Prostate gland (tissue), 2 donors: ENCODE data around the gene TNFRSF12A. TPM values are rescaled to one million over a fixed set of nuclear protein-coding genes. Genes with fewer than 3 reads are reported as not detected.

Experiments used
- DNase-seq: peaks from one replicate; pipeline ENCODE4 v3.0.0-alpha.2; 2019; ENCODE audit warnings: low spot score
- H3K27ac ChIP-seq, 2 donors: fragments of 200-600 bp; sonication (generic); 2 replicates each; pipeline ENCODE4 v1.5.1; 2017 to 2019
- H3K27me3 ChIP-seq: fragments of 200-600 bp; sonication (generic); replicated peaks from 2 replicates; pipeline ENCODE4 v1.5.1; 2019; ENCODE audit not compliant: insufficient read depth
- H3K36me3 ChIP-seq, 2 donors: fragments of 200-600 bp; sonication (generic); 1 replicate in 1 of 2; 2 replicates in 1 of 2; pipeline versions ENCODE4 v1.5.1 to v1.8.1; 2017 to 2019
- H3K4me1 ChIP-seq: fragments of 200-600 bp; sonication (generic); replicated peaks from 2 replicates; pipeline ENCODE4 v1.5.1; 2019
- H3K4me3 ChIP-seq, 2 donors: fragments of 200-600 bp; sonication (generic); 2 replicates each; pipeline ENCODE4 v1.5.1; 2017 to 2019
- H3K9me3 ChIP-seq: fragments of 200-600 bp; sonication (generic); 2 replicates; pipeline ENCODE4 v1.5.1; 2017
- CTCF ChIP-seq, 4 experiments: fragments of 200-600 bp in 2 of 4; fragments of 450-650 bp in 2 of 4; sonication (generic) in 2 of 4; IDR thresholded peaks; 1 replicate in 3 of 4; 2 replicates in 1 of 4; pipeline ENCODE4 v1.5.1; 2016 to 2019; ENCODE audit warnings: antibody characterized with exemption in 4 of 4, mild to moderate bottlenecking in 2 of 4, moderate library complexity in 2 of 4
- POLR2A ChIP-seq: fragments of 450-650 bp; IDR thresholded peaks from one replicate; pipeline ENCODE4 v1.6.1; 2016; ENCODE audit warnings: antibody characterized with exemption, mild to moderate bottlenecking
- POLR2AphosphoS5 ChIP-seq: sonication (generic); formaldehyde crosslinking; IDR thresholded peaks from one replicate; pipeline ENCODE4 v1.6.1; 2017; ENCODE audit warnings: antibody characterized with exemption
- WGBS: methylation state at CpG from one replicate; pipeline ENCODE4 v1.1.5; 2018; 5-methylcytosine and 5-hydroxymethylcytosine counted together
- intact Hi-C: fragments of 100-400 bp; cut with DNase I; formaldehyde crosslinking; loops from one replicate; pipeline ENCODE4 v1.14.2; 2022
- total RNA-seq, 2 donors: library from RNA; depleted of rRNA; stranded (reverse); fragments of >200 nt; gene quantifications; one replicate each; pipeline ENCODE4 v1.1.0, GENCODE V29; 2016

The TNFRSF12A gene
- total RNA-seq, 2 donors from 2014 or later, result 57.4 to 59.0 TPM

GRCh38 chr16:3022684-3023414, 2.7 kb downstream of the TNFRSF12A start:
- DNase-seq, result no peak
- H3K9me3 ChIP-seq, result no peaks in the 10 kb centered on the region
- TF ChIP-seq POLR2AphosphoS5 (no peak), POLR2A (no peak), CTCF (IDR thresholded peaks at IDR 0.05) (no peak)
- peak overlapping the region; percentile 89 to 94 for H3K27ac ChIP-seq
- H3K36me3 ChIP-seq, result no peaks in the 10 kb centered on the region
- WGBS, result 36% methylated on average over 8 of the region's 8 CpGs
- H3K27me3 ChIP-seq, result no peaks in the 10 kb centered on the region
- peaks cover 22% of the 10 kb centered on the region for H3K4me1 ChIP-seq
- peak overlapping the region; percentile 38 to 63 for H3K4me3 ChIP-seq
- intact Hi-C loops, result no loop called here

- Histone ChIP-seq H3K27ac (peak overlapping the region; percentile 89 to 94), H3K36me3 (no peaks in the 10 kb centered on the region), H3K4me3 (peak overlapping the region; percentile 38 to 63), H3K27me3 (no peaks in the 10 kb centered on the region), H3K9me3 (no peaks in the 10 kb centered on the region), H3K4me1 (peaks cover 27% of the 10 kb centered on the region)
- WGBS, result 0% methylated on average over 6 of the region's 6 CpGs
- intact Hi-C loops, result no loop called here
- no peak for DNase-seq
- TF ChIP-seq CTCF (IDR thresholded peaks at IDR 0.05), result no peak
- TF ChIP-seq POLR2AphosphoS5, result no peak
- no peak for TF ChIP-seq POLR2A
Measured at GRCh38 chr16:3023415-3023668, 3.2 kb downstream of the TNFRSF12A start.

DNA sequence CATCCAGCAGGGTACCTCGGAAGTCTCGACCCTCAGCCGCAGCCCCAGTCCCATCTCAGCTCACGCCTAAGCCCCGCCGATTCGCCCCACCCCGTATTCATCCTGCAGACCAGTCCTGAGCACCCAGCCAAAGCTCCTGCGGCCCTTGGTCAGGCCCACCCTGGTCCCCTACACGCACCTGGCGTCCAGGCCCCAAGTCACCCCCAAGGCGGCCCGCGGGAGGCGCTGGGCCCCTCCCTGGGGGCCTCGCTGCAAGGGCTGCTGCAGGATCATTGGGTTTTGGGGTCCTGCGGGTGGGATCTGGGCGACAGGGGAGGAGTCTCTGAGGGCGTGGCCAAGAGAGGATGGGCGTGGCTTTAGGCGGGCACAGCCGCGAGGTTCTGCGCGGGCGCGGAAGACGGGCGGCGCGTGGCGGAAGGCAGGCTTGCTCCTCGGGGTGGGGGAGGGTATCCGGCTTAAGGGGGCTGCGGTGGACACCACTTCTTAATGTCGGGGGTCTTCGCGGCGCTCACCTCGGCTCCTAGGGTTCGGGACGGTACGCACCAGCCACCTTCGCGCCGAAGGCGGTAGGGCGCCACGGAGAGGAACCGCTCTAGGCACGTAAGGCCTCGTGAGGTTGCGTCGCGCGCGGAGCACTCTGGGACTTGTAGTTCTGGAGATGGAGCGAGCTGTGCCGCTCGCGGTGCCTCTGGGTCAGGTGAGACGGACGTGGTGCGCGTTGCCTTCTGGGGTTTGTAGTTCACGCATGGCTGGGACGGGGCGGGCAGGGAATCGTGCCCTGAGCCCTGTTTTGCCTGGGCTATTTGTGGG, 3.7 kb downstream of the TNFRSF12A start, which contains the start of the genes HCFC1R1 and THOC6:
TSS of gene HCFC1R1 (minus strand) at position 274 of the 810 bp plus-strand sequence. CDS start at position 273, 1 bp downstream.
TSS of gene THOC6 (plus strand) at position 367 of the 810 bp plus-strand sequence. CDS start at position 659, 292 bp downstream.
- Histone ChIP-seq H3K4me3 (peak within 1 kb of the TSS; percentile 38 to 63), H3K4me1 (peaks cover 30% of the 10 kb centered on the region), H3K27me3 (no peaks in the 10 kb centered on the region), H3K36me3 (no peaks in the 10 kb centered on the region), H3K9me3 (no peaks in the 10 kb centered on the region), H3K27ac (peak within 1 kb of the TSS; percentile 89 to 94)
- intact Hi-C loops, result no loop called here
- DNase-seq, result peak; percentile 97
- WGBS, result under 1% methylated on average over 69 of the region's 69 CpGs
- peak; percentile 64 for TF ChIP-seq POLR2A
- peak; percentile 96 for TF ChIP-seq POLR2AphosphoS5
- peak in 1 of 4 experiments; percentile 30 for TF ChIP-seq CTCF (IDR thresholded peaks at IDR 0.05)

DNA sequence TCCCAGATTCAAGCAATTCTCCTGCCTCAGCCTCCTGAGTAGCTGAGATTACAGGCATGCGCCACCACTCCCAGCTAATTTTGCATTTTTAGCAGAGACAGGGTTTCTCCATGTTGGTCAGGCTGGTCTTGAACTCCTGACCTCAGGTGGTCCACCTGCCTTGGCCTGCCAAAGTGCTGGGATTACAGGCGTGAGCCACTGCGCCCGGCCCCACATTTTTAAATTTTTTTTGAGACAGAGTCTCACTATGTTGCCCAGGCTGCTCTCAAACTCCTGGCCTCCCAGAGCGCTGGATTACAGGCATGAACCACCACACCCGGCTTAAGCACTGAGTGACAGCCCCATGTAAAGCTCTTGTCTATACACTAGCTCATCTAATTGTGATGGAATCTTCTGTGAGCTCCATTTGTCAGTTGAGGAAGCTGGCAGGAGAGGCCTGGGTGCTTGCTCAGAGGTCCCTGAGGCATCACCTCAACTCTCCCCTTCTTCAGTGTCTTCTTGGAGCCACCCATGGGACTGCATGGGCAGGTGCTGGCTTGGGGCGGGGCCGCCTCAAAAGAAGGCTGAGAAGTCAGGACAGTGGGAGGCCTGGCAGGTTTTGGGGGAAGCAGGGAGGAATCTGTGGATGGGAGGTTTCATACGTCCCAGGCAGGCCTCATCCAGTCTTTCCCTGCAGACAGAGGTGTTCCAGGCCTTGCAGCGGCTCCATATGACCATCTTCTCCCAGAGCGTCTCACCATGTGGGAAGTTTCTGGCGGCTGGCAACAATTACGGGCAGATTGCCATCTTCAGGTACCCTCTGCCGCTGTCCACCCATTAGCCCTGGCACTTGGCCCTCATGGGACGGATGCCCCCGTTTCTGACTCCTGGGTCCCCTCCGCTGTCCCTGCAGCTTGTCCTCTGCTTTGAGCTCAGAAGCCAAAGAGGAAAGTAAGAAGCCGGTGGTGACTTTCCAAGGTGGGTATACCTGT, 5.1 kb downstream of the TNFRSF12A start:
- Histone ChIP-seq H3K36me3 (no peaks in the 10 kb centered on the region), H3K27me3 (no peaks in the 10 kb centered on the region), H3K4me1 (peaks cover 30% of the 10 kb centered on the region), H3K27ac (no peak overlapping the region), H3K9me3 (no peaks in the 10 kb centered on the region), H3K4me3 (no peak overlapping the region)
- DNase-seq, result no peak
- intact Hi-C loops, result no loop called here
- no peak for TF ChIP-seq POLR2A
- no peak for TF ChIP-seq POLR2AphosphoS5
- TF ChIP-seq CTCF (IDR thresholded peaks at IDR 0.05), result no peak
- 95% methylated on average over 18 of the region's 18 CpGs for WGBS
